Islet precursor cell (in vitro differentiated cells): ENCODE measurements around the gene PIGT.
"Not testable (repeated sequence)": the region's sequence is repeated elsewhere in the genome, so short reads cannot be mapped to it uniquely, and the experiment has no call there.

Source experiments
- DNase-seq: peaks from one replicate; pipeline ENCODE4 v3.0.0-alpha.2; 2018

Gene PIGT

GRCh38 chr20:45467172-45467571 is 51.2 kb downstream of the PIGT start:
- DNase-seq: no peak

- no peak for DNase-seq
Measured at GRCh38 chr20:45467861-45468260, 51.9 kb downstream of the PIGT start.

GRCh38 chr20:45469336-45470261 is 53.7 kb downstream of the PIGT start, which contains the start of gene WFDC2:
Gene WFDC2, plus strand, starts transcription at chr20:45469753. Its CDS starts 29 bp downstream, at chr20:45469782.
- peak; percentile 83 for DNase-seq

DNA sequence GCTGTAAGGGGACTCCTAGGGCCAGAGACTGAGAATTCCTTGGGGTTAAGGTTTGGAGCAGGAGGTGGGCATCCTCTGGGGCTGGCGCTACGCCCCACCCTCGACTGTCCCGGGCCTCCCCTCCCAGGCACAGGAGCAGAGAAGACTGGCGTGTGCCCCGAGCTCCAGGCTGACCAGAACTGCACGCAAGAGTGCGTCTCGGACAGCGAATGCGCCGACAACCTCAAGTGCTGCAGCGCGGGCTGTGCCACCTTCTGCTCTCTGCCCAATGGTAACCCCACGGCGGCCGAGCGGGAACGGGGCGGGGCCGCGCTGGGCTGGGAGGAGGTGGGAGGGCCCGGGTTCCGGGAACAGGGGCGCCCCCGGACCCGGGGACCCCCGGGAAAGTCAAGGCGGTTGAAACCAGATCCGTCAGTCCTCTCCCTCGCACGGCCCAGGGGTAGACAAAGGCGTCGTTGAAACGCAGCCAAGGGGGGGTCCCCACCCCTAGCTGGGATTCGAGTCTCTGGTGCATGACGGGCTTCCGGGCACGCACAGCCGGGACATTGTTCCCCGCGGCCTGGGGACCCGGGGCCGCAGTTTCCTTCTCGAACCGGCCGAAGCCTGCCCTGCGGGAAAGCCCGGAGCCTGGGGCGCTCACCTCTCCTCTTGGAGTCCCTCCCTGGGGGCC is 54.5 kb downstream of the PIGT start:
- DNase-seq: peak; percentile 70

- DNase-seq: no peak
Measured at GRCh38 chr20:45470937-45471336, 55.0 kb downstream of the PIGT start.

GRCh38 chr20:45472286-45472685 is 56.3 kb downstream of the PIGT start:
- DNase-seq: not testable (repeated sequence)
